Stromal cell of bone marrow (primary cell): ENCODE results near the gene HOXA6.

Experiments
- DNase-seq: peaks from one replicate; pipeline ENCODE4 v3.0.0-alpha.2; 2012; ENCODE audit warnings: low read depth

HOXA6 gene

DNA sequence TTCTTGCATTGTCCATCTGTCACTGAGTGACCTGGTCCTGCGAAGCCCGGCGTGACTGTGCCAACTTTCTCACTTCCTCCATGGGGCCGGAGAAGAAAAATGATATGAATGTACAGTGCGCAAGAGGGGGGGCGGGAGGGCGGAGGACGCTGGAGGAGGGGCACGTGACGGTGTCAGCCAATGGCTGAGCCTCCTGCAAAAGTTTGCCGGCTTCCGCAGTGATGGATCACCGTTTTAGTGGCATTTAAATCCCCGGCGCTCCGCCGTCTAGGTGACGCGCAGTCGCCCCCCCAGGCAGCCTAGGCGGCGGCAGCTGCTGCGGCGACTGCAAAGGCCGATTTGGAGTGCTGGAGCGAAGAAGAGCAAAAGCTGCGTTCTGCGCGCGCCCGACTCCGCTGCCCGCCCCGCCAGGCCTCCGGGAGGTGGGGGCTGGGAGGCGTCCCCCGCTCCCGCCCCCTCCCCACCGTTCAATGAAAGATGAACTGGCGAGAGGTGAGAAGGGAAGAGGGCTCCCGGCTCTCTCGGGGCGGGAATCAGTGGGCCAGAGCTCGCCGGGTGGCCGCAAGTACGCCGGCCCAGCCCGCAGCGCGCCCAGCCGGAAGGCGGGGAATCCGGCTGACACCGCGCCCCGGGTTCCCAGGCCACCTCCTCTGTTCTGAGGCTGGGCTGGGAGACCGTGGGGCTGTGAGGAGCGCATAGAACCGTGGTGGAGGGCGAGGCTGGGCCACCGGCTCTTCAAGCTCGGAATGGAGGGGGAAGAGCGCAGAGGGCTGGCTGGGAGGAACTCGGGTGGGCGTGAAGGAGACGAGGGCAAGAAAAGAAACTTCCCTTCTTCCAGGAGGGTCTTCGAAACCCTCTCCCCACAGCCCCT lies 51.4 kb downstream of the HOXA6 start, which contains the start of gene HOXA1:
HOXA1 (minus strand) TSS at position 104 of the 871 bp plus-strand sequence; CDS start at position 16, 88 bp downstream.
- DNase-seq = peak; percentile 80
